WTC11 (cell line): ENCODE measurements around the gene VWA8.

Experiments used
- ATF3 ChIP-seq: sonication (generic); formaldehyde crosslinking; conservative IDR thresholded peaks from 2 replicates; pipeline ENCODE4 v1.8.1; 2022; ENCODE audit warnings: mild to moderate bottlenecking, missing genetic modification reagents
- CREB1 ChIP-seq: sonication (generic); formaldehyde crosslinking; IDR thresholded peaks from 2 replicates; pipeline ENCODE4 v1.8.0; 2023; ENCODE audit warnings: mild to moderate bottlenecking, missing genetic modification reagents
- NFE2L1 ChIP-seq: sonication (generic); formaldehyde crosslinking; IDR thresholded peaks from 2 replicates; pipeline ENCODE4 v1.8.1; 2023; ENCODE audit warnings: missing genetic modification reagents
- USF2 ChIP-seq: sonication (generic); formaldehyde crosslinking; IDR thresholded peaks from 2 replicates; pipeline ENCODE4 v1.8.1; 2023; ENCODE audit warnings: mild to moderate bottlenecking, missing genetic modification reagents, moderate library complexity
- ZNF416 ChIP-seq: fragments of 250-450 bp; sonication (Bioruptor Pico); IDR thresholded peaks from 2 replicates; pipeline ENCODE4 v1.9.0; 2021; ENCODE audit warnings: mild to moderate bottlenecking, inconsistent platforms
- TF ChIP-seq, protein P1 (sequence below): fragments of 200-600 bp; IDR thresholded peaks from 2 replicates; pipeline ENCODE4 v1.8.0; 2022; ENCODE audit warnings: antibody characterized with exemption

DNA sequence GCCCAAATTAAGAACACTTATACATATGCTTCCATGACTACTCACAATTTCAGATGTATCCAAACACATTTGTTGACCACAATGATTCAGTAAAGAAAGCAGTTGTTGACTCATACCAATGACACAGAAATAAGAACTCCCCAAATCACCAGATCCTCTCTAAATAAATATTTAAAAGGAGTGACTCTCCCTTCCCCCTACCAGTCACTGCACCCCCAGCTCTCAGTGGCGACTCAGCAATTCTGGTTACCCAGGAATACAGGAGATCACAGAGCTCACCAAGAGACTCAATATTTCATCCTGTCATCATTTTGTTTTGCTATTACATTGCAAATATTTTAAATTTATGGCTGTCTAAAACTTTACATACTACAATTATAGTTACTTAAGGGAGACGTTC is 372.0 kb downstream of the VWA8 start:
- TF ChIP-seq, protein P1, sequence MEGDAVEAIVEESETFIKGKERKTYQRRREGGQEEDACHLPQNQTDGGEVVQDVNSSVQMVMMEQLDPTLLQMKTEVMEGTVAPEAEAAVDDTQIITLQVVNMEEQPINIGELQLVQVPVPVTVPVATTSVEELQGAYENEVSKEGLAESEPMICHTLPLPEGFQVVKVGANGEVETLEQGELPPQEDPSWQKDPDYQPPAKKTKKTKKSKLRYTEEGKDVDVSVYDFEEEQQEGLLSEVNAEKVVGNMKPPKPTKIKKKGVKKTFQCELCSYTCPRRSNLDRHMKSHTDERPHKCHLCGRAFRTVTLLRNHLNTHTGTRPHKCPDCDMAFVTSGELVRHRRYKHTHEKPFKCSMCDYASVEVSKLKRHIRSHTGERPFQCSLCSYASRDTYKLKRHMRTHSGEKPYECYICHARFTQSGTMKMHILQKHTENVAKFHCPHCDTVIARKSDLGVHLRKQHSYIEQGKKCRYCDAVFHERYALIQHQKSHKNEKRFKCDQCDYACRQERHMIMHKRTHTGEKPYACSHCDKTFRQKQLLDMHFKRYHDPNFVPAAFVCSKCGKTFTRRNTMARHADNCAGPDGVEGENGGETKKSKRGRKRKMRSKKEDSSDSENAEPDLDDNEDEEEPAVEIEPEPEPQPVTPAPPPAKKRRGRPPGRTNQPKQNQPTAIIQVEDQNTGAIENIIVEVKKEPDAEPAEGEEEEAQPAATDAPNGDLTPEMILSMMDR: no peak
- TF ChIP-seq ATF3 (CRISPR knock-in tag) (no peak), ZNF416 (no peak), CREB1 (no peak), USF2 (CRISPR knock-in tag) (no peak), NFE2L1 (CRISPR knock-in tag) (no peak)
